SK-N-SH treated with all-trans-retinoic acid at 6 μM for 48 hours (cell line): ENCODE data around the gene CEP68.

Experiments used
- ATAC-seq: fragments of 200-7000 bp; cut with Tn5 transposase; 3 replicates; pipeline ENCODE4 v1.9.1; 2020; ENCODE audit warnings: mild to moderate bottlenecking, moderate library complexity
- ARNTL ChIP-seq: fragments of 450-650 bp; formaldehyde crosslinking; IDR thresholded peaks from 2 replicates; pipeline ENCODE4 v1.5.0; 2020; ENCODE audit warnings: low read depth, mild to moderate bottlenecking, moderate library complexity, borderline replicate concordance
- BACH2 ChIP-seq: fragments of 250-450 bp; sonication (Bioruptor Pico); IDR thresholded peaks from 2 replicates; pipeline ENCODE4 v1.9.0; 2021; ENCODE audit warnings: mild to moderate bottlenecking, borderline replicate concordance
- CREB5 ChIP-seq: fragments of 250-450 bp; sonication (Bioruptor Pico); IDR thresholded peaks from 2 replicates; pipeline ENCODE4 v1.5.1; 2020; ENCODE audit warnings: low read depth, mild to moderate bottlenecking, moderate library complexity
- CSDC2 ChIP-seq: fragments of 250-450 bp; sonication (Bioruptor Pico); IDR thresholded peaks from 2 replicates; pipeline ENCODE4 v1.5.0; 2020; ENCODE audit warnings: mild to moderate bottlenecking, moderate library complexity
- ESRRG ChIP-seq: fragments of 250-450 bp; sonication (Bioruptor Pico); IDR thresholded peaks from 2 replicates; pipeline ENCODE4 v1.6.1; 2021; ENCODE audit warnings: mild to moderate bottlenecking
- ISL1 ChIP-seq: fragments of 250-450 bp; sonication (Bioruptor Pico); IDR thresholded peaks from 2 replicates; pipeline ENCODE4 v2.1.2; 2022; ENCODE audit warnings: mild to moderate bottlenecking, moderate library complexity
- OSR1 ChIP-seq: fragments of 250-450 bp; sonication (Bioruptor Pico); IDR thresholded peaks from 2 replicates; pipeline ENCODE4 v1.8.0; 2022; ENCODE audit warnings: moderate library complexity, mild to moderate bottlenecking, inconsistent platforms
- PPARA ChIP-seq: fragments of 250-450 bp; sonication (Bioruptor Pico); IDR thresholded peaks from 2 replicates; pipeline ENCODE4 v1.5.0; 2020; ENCODE audit warnings: mild to moderate bottlenecking, borderline replicate concordance
- RARB ChIP-seq: fragments of 250-450 bp; sonication (Bioruptor Pico); IDR thresholded peaks from 2 replicates; pipeline ENCODE4 v1.8.0; 2021; ENCODE audit warnings: mild to moderate bottlenecking, moderate library complexity
- TCF4 ChIP-seq: fragments of 250-450 bp; sonication (Bioruptor Pico); IDR thresholded peaks from 2 replicates; pipeline ENCODE4 v1.8.0; 2021; ENCODE audit warnings: mild to moderate bottlenecking, moderate library complexity, borderline replicate concordance
- TOX ChIP-seq: fragments of 250-450 bp; sonication (Bioruptor Pico); IDR thresholded peaks from 2 replicates; pipeline ENCODE4 v1.8.0; 2021; ENCODE audit warnings: mild to moderate bottlenecking, moderate library complexity, borderline replicate concordance
- TSHZ2 ChIP-seq: fragments of 250-450 bp; sonication (Bioruptor Pico); IDR thresholded peaks from 2 replicates; pipeline ENCODE4 v1.5.0; 2020; ENCODE audit warnings: mild to moderate bottlenecking, moderate library complexity
- ZC3H10 ChIP-seq: fragments of 250-450 bp; sonication (Bioruptor Pico); IDR thresholded peaks from 2 replicates; pipeline ENCODE4 v1.5.1; 2021; ENCODE audit warnings: mild to moderate bottlenecking, moderate library complexity
- ZFP3 ChIP-seq: fragments of 250-450 bp; sonication (Bioruptor Pico); IDR thresholded peaks from 2 replicates; pipeline ENCODE4 v1.5.0; 2020; ENCODE audit warnings: mild to moderate bottlenecking, moderate library complexity
- ZFP30 ChIP-seq: fragments of 450-650 bp; formaldehyde crosslinking; IDR thresholded peaks from 2 replicates; pipeline ENCODE4 v1.5.0; 2022; ENCODE audit warnings: mild to moderate bottlenecking, moderate library complexity
- ZNF565 ChIP-seq: fragments of 450-650 bp; formaldehyde crosslinking; conservative IDR thresholded peaks from 2 replicates; pipeline ENCODE4 v1.5.0; 2020; ENCODE audit warnings: low read depth, mild to moderate bottlenecking, moderate library complexity
- ZNF70 ChIP-seq: fragments of 450-650 bp; formaldehyde crosslinking; IDR thresholded peaks from 2 replicates; pipeline ENCODE4 v1.5.0; 2020; ENCODE audit warnings: mild to moderate bottlenecking, moderate library complexity
- ZNF8 ChIP-seq: fragments of 450-650 bp; formaldehyde crosslinking; IDR thresholded peaks from 2 replicates; pipeline ENCODE4 v1.5.0; 2020; ENCODE audit warnings: mild to moderate bottlenecking, moderate library complexity
- TF ChIP-seq, protein P1 (sequence below): fragments of 250-450 bp; sonication (Bioruptor Pico); IDR thresholded peaks from 2 replicates; pipeline ENCODE4 v1.8.0; 2021; ENCODE audit warnings: low read depth, mild to moderate bottlenecking, moderate library complexity, borderline replicate concordance
- TF ChIP-seq, protein P2 (sequence below): fragments of 250-450 bp; sonication (Bioruptor Pico); IDR thresholded peaks from 2 replicates; pipeline ENCODE4 v1.5.1; 2021; ENCODE audit warnings: mild to moderate bottlenecking, moderate library complexity
- TF ChIP-seq, protein P3 (sequence below): fragments of 250-450 bp; sonication (Bioruptor Pico); IDR thresholded peaks from 2 replicates; pipeline ENCODE4 v1.8.0; 2020; ENCODE audit warnings: mild to moderate bottlenecking, moderate library complexity, borderline replicate concordance

Gene CEP68

DNA sequence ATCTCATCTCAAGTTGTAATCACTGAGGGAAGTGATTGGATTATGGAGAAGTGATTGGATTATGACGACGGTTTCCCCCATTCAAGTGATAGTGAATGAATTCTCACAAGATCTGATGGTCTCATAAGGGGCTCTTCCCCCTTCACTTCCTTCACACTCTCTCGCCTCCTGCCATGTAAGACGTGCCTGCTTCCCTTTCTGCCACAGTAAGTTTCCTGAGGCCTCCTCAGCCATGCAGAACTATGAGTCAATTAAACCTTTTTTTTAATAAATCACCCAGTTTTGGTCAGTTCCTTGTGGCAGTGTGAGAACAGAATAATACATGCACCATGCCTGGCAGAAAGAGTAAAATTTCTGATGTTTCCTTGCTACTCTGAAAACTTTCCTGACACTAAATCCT is 36.6 kb downstream of the CEP68 start:
- ATAC-seq = no peak
- no peak for TF ChIP-seq OSR1 (CRISPR knock-in tag)
- TF ChIP-seq ZNF8 (CRISPR knock-in tag) = no peak
- no peak for TF ChIP-seq CSDC2 (CRISPR knock-in tag)
- no peak for TF ChIP-seq ZFP30 (CRISPR knock-in tag)
- TF ChIP-seq, protein P1, sequence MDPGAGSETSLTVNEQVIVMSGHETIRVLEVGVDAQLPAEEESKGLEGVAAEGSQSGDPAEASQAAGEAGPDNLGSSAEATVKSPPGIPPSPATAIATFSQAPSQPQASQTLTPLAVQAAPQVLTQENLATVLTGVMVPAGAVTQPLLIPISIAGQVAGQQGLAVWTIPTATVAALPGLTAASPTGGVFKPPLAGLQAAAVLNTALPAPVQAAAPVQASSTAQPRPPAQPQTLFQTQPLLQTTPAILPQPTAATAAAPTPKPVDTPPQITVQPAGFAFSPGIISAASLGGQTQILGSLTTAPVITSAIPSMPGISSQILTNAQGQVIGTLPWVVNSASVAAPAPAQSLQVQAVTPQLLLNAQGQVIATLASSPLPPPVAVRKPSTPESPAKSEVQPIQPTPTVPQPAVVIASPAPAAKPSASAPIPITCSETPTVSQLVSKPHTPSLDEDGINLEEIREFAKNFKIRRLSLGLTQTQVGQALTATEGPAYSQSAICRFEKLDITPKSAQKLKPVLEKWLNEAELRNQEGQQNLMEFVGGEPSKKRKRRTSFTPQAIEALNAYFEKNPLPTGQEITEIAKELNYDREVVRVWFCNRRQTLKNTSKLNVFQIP (CRISPR knock-in tag) = no peak
- no peak for TF ChIP-seq ESRRG (CRISPR knock-in tag)
- TF ChIP-seq ZC3H10 = no peak
- TF ChIP-seq TSHZ2 = no peak
- no peak for TF ChIP-seq ZFP3 (CRISPR knock-in tag)
- TF ChIP-seq, protein P2, sequence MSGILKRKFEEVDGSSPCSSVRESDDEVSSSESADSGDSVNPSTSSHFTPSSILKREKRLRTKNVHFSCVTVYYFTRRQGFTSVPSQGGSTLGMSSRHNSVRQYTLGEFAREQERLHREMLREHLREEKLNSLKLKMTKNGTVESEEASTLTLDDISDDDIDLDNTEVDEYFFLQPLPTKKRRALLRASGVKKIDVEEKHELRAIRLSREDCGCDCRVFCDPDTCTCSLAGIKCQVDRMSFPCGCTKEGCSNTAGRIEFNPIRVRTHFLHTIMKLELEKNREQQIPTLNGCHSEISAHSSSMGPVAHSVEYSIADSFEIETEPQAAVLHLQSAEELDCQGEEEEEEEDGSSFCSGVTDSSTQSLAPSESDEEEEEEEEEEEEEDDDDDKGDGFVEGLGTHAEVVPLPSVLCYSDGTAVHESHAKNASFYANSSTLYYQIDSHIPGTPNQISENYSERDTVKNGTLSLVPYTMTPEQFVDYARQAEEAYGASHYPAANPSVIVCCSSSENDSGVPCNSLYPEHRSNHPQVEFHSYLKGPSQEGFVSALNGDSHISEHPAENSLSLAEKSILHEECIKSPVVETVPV = no peak
- TF ChIP-seq TOX (CRISPR knock-in tag) = no peak
- TF ChIP-seq CREB5 = no peak
- TF ChIP-seq, all 23 proteins: peak for 0

DNA sequence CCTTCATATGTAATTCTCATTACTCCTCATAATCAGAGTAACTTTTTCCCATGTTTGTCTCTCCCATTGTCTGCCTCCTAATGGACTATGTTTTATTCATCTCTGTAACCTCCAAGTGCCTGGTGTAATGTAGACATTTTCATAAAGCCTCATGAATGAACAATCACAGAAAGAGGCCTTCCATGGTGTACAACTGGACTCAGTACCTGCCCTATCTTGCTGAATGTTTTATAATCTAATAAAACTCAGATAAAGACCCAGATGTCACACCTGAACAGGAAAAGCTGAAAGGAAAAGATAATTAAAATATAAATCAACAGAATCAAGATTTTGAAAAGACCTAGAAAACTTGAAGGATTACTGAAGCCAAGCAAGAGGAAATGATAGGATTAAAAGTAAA is 37.0 kb downstream of the CEP68 start:
- no peak for ATAC-seq

DNA sequence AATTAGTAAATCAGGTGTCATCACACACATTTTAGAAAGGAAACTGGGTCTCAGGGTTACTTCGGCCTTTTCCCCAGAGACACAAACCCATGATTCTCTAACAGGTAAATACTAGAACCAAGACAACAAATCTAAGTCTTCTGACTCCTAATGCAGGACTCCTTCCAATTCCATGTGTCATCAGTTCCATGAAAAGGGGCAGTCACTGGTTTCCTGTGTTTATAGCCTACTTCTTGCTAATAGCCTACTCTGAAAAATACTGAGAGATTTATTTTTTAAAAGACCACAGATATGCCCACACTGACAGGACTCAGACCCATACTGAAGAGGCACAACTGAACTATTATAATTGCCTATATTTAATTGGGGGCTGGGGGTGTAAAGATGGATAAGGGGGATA is 40.7 kb downstream of the CEP68 start:
- TF ChIP-seq ZNF565 (CRISPR knock-in tag) = no peak
- TF ChIP-seq ZFP3 (CRISPR knock-in tag) = no peak
- TF ChIP-seq ZNF8 (CRISPR knock-in tag) = no peak
- no peak for ATAC-seq

More for the DNA sequence above, 37.0 kb downstream of the CEP68 start:
- no peak for TF ChIP-seq PPARA (CRISPR knock-in tag)
- TF ChIP-seq ZNF70 (CRISPR knock-in tag) = no peak
- TF ChIP-seq ZC3H10 = no peak
- TF ChIP-seq ARNTL = no peak
- no peak for TF ChIP-seq TCF4 (CRISPR knock-in tag)
- TF ChIP-seq ZNF8 (CRISPR knock-in tag) = no peak
- TF ChIP-seq, protein P2 = no peak
- no peak for TF ChIP-seq OSR1 (CRISPR knock-in tag)
- TF ChIP-seq, all 23 proteins: peak for 0

- no peak for ATAC-seq
- TF ChIP-seq ZNF565 (CRISPR knock-in tag) (no peak), ZC3H10 (no peak), ZFP3 (CRISPR knock-in tag) (no peak), CREB5 (no peak), RARB (CRISPR knock-in tag) (no peak), TSHZ2 (no peak), OSR1 (CRISPR knock-in tag) (no peak), BACH2 (CRISPR knock-in tag) (no peak), PPARA (CRISPR knock-in tag) (no peak), ISL1 (CRISPR knock-in tag) (no peak), CSDC2 (CRISPR knock-in tag) (no peak)
- TF ChIP-seq, protein P3, sequence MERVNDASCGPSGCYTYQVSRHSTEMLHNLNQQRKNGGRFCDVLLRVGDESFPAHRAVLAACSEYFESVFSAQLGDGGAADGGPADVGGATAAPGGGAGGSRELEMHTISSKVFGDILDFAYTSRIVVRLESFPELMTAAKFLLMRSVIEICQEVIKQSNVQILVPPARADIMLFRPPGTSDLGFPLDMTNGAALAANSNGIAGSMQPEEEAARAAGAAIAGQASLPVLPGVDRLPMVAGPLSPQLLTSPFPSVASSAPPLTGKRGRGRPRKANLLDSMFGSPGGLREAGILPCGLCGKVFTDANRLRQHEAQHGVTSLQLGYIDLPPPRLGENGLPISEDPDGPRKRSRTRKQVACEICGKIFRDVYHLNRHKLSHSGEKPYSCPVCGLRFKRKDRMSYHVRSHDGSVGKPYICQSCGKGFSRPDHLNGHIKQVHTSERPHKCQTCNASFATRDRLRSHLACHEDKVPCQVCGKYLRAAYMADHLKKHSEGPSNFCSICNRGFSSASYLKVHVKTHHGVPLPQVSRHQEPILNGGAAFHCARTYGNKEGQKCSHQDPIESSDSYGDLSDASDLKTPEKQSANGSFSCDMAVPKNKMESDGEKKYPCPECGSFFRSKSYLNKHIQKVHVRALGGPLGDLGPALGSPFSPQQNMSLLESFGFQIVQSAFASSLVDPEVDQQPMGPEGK = no peak
These were observed 41.6 kb downstream of the CEP68 start for GRCh38 chr2:65097844-65098243.
